ENCODE data around the gene CRYGC. TPM values are rescaled to one million over a fixed set of nuclear protein-coding genes. Genes with fewer than 3 reads are reported as not detected.
"Not testable (repeated sequence)": the region's sequence is repeated elsewhere in the genome, so short reads cannot be mapped to it uniquely, and the experiment has no call there.

Gene CRYGC
- total RNA-seq, 1 donor from 2014 or later = not detected

GRCh38 chr2:208122248-208122647, 7.4 kb downstream of the CRYGC start:
- Histone ChIP-seq H3K27me3 (ENCODE audit: control insufficient read depth, insufficient read depth, low read length) (peaks cover 5% of the 10 kb centered on the region), H3K36me3 (ENCODE audit: control insufficient read depth, insufficient read depth, low read length) (no peaks in the 10 kb centered on the region), H3K4me3 (ENCODE audit: low read depth, low read length) (no peak overlapping the region)
- no peak for DNase-seq (ENCODE audit: low read depth)
- no peak for TF ChIP-seq CTCF (IDR thresholded peaks at IDR 0.05; ENCODE audit: insufficient read depth, low read length, poor library complexity, severe bottlenecking)

- TF ChIP-seq CTCF (IDR thresholded peaks at IDR 0.05; ENCODE audit: insufficient read depth, low read length, poor library complexity, severe bottlenecking) = no peak
- Histone ChIP-seq H3K4me3 (ENCODE audit: low read depth, low read length) (no peak overlapping the region), H3K27me3 (ENCODE audit: control insufficient read depth, insufficient read depth, low read length) (no peaks in the 10 kb centered on the region), H3K36me3 (ENCODE audit: control insufficient read depth, insufficient read depth, low read length) (no peaks in the 10 kb centered on the region)
- DNase-seq (ENCODE audit: low read depth) = no peak
Measured at GRCh38 chr2:208118918-208119317, 10.7 kb downstream of the CRYGC start.

GRCh38 chr2:208117390-208117789, 12.2 kb downstream of the CRYGC start:
- not testable (repeated sequence) for H3K27me3 ChIP-seq (ENCODE audit: control insufficient read depth, insufficient read depth, low read length); DNase-seq (ENCODE audit: low read depth); H3K4me3 ChIP-seq (ENCODE audit: low read depth, low read length)

GRCh38 chr2:208112969-208113368, 16.7 kb downstream of the CRYGC start:
- Histone ChIP-seq H3K4me3 (ENCODE audit: low read depth, low read length) (no peak overlapping the region), H3K36me3 (ENCODE audit: control insufficient read depth, insufficient read depth, low read length) (no peaks in the 10 kb centered on the region), H3K27me3 (ENCODE audit: control insufficient read depth, insufficient read depth, low read length) (peaks cover 15% of the 10 kb centered on the region)
- no peak for DNase-seq (ENCODE audit: low read depth)
- no peak for TF ChIP-seq CTCF (IDR thresholded peaks at IDR 0.05; ENCODE audit: insufficient read depth, low read length, poor library complexity, severe bottlenecking)

More at GRCh38 chr2:208117390-208117789, 12.2 kb downstream of the CRYGC start:
- not testable (repeated sequence) for H3K36me3 ChIP-seq (ENCODE audit: control insufficient read depth, insufficient read depth, low read length)

GRCh38 chr2:208112273-208112745, 17.3 kb downstream of the CRYGC start:
- H3K36me3 ChIP-seq (ENCODE audit: control insufficient read depth, insufficient read depth, low read length); H3K4me3 ChIP-seq (ENCODE audit: low read depth, low read length); DNase-seq (ENCODE audit: low read depth): not testable (repeated sequence)
- H3K27me3 ChIP-seq (ENCODE audit: control insufficient read depth, insufficient read depth, low read length) = peaks cover 15% of the 10 kb centered on the region

GRCh38 chr2:208103616-208104015, 26.0 kb downstream of the CRYGC start:
- no peak for DNase-seq (ENCODE audit: low read depth)
- no peak overlapping the region for H3K4me3 ChIP-seq (ENCODE audit: low read depth, low read length)
- no peak for TF ChIP-seq CTCF (IDR thresholded peaks at IDR 0.05; ENCODE audit: insufficient read depth, low read length, poor library complexity, severe bottlenecking)
- H3K27me3 ChIP-seq (ENCODE audit: control insufficient read depth, insufficient read depth, low read length) = peaks cover 2% of the 10 kb centered on the region
- H3K36me3 ChIP-seq (ENCODE audit: control insufficient read depth, insufficient read depth, low read length) = no peaks in the 10 kb centered on the region
